PC-9 (cell line): Measurements from ENCODE around the gene CLSTN1.

Source experiments
- EZH2 ChIP-seq: fragments of 200-600 bp; sonication (generic); IDR thresholded peaks from 2 replicates; pipeline ENCODE4 v1.8.0; 2017; ENCODE audit warnings: antibody characterized with exemption, low read depth
- TF ChIP-seq, protein P1 (sequence below): fragments of 200-600 bp; sonication (generic); conservative IDR thresholded peaks from 2 replicates; pipeline ENCODE4 v1.6.1; 2017; ENCODE audit warnings: mixed run types, antibody characterized with exemption, mild to moderate bottlenecking, moderate library complexity

DNA sequence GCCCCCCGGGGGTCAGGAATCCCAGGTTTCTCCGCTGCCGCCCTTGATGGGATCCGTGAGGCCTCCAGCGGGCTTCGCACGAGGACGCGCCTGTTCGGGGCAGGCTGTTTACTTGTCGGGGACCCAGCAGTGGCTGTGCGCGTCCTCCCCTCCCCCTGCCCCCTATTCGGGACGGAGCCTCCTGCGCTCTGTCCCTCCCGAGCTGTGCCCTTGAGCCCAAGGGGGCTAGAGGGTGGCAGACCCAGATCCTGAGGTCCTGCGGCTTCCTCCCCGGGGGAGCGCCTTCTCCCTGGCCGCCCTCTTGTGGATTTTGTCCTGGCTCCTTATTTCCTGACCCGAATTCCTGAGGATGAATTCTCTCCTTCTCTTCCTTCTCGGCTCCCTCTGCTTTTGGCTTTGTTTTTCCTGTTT, 133.8 kb downstream of the CLSTN1 start:
- TF ChIP-seq, protein P1, sequence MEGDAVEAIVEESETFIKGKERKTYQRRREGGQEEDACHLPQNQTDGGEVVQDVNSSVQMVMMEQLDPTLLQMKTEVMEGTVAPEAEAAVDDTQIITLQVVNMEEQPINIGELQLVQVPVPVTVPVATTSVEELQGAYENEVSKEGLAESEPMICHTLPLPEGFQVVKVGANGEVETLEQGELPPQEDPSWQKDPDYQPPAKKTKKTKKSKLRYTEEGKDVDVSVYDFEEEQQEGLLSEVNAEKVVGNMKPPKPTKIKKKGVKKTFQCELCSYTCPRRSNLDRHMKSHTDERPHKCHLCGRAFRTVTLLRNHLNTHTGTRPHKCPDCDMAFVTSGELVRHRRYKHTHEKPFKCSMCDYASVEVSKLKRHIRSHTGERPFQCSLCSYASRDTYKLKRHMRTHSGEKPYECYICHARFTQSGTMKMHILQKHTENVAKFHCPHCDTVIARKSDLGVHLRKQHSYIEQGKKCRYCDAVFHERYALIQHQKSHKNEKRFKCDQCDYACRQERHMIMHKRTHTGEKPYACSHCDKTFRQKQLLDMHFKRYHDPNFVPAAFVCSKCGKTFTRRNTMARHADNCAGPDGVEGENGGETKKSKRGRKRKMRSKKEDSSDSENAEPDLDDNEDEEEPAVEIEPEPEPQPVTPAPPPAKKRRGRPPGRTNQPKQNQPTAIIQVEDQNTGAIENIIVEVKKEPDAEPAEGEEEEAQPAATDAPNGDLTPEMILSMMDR: no peak
- no peak for TF ChIP-seq EZH2
